Loucy (cell line): ENCODE measurements around the gene PHTF2.

ENCODE experiments used
- CTCF ChIP-seq: fragments of 200-600 bp; sonication (generic); conservative IDR thresholded peaks from 2 replicates; pipeline ENCODE4 v1.5.1; 2014; ENCODE audit warnings: mild to moderate bottlenecking, antibody characterized with exemption, low read length
- EZH2phosphoT487 ChIP-seq: fragments of 200-600 bp; IDR thresholded peaks from 2 replicates; pipeline ENCODE4 v1.6.1; 2018; ENCODE audit warnings: antibody characterized with exemption, mild to moderate bottlenecking, moderate library complexity, borderline replicate concordance

- no peak for TF ChIP-seq CTCF
- TF ChIP-seq EZH2phosphoT487: no peak
Measured at GRCh38 chr7:77885155-77885554, 86.6 kb downstream of the PHTF2 start.
